Activated CD8-positive, alpha-beta memory T cell treated with anti-CD3 and anti-CD28 coated beads for 48 hours (primary cell): ENCODE data around the gene ZNF446.

ENCODE experiments used
- DNase-seq, 3 experiments: peaks; one replicate each; pipeline ENCODE4 v3.0.0-alpha.2; 2020; ENCODE audit warnings: low read depth in 2 of 3, low spot score in 2 of 3

The ZNF446 gene

DNA sequence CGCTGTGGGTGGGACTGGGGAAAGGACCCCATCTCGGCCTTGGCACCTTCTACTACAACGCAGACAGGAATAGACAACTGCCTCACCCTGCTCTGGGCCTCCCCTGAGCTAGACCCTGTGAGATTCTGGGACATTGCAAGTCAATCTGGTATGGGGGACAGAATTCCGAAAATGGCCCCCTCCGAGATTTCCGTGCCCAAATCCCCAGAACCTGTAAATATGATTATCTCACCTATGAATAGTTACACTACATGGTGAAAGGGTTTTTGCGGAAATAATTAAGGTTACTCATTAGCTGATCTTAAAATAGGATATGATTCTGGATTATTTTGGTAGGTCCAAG, 44.1 kb downstream of the ZNF446 start:
- no peak for DNase-seq

DNA sequence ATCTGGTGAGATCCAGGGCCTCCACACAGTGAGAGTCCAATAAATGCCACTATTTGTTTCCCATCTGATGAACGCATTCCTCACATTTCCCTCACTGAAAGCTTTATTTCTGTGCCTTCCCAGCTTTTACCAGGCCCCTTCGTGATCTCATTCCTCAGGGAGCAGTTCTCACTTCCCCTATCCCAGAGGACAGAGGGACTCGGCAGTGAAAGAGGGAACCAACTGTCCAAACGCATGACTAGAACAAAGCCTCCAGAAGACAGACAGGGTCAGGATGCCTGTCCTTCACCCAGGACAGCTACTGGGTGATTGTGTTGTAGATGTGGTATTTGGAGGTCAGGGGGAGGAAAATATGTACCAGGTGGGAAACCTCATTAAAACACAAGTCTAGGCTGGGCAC, 45.5 kb downstream of the ZNF446 start:
- DNase-seq, result no peak

DNA sequence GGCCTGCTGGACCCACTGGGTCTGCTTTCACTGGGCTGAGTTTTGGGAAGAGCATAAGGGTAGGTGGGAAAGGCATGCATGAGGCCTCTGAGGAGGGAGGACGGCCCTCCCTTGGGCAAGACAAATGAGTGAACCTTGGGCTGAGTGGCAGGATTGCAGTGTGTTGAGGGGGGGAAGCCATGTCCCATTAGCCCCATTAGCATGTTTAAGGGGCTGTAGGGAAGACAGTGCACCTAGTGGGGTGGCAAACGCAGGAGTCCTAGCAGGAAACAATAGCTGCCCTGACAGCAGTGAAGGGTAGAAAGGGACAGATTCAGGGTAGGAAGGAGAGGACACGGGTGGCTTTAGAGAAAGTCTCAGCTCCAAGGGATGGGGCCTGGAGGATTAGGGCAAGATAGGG, 46.6 kb downstream of the ZNF446 start:
- no peak for DNase-seq

GRCh38 chr19:58529405-58529804, 53.3 kb downstream of the ZNF446 start:
- no peak for DNase-seq
